MV-4-11 (cell line): ENCODE data around the gene CCNYL1.

Experiments used
- DNase-seq: peaks from one replicate; lab custom pipeline; 2025; lab: John Stamatoyannopoulos, UW

CCNYL1 gene

DNA sequence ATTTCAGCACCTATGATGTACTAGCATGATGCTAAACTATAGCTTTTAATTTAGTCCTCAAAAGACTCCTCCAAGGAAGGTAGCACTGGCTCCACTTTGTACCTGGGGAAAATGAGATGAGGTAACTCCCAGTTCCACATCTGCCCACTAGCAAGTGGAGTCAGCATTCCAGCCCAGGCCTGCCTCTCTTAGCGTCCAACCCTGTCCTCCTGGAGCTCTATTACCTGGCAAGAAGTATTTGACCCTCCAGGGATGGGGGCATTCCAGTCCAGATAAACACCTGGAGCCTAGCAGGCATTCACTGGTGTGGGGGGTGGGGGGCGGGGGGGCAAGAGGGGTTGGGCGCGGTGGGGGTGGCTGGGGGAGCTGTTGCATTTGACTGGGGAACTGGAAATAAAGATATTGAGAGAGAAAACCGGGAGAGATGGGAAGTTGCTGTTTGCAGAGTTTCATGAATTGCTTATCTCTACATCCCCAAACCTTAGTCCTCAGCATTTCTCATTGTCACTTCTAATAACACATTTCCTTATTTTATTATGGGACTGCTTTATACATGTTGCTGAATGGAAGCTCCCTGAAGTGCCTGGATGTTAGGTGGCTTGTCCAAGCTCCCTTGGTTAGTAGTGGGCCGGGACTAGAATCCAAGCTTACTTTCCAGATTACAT, 80.3 kb downstream of the CCNYL1 start:
- no peak for DNase-seq

DNA sequence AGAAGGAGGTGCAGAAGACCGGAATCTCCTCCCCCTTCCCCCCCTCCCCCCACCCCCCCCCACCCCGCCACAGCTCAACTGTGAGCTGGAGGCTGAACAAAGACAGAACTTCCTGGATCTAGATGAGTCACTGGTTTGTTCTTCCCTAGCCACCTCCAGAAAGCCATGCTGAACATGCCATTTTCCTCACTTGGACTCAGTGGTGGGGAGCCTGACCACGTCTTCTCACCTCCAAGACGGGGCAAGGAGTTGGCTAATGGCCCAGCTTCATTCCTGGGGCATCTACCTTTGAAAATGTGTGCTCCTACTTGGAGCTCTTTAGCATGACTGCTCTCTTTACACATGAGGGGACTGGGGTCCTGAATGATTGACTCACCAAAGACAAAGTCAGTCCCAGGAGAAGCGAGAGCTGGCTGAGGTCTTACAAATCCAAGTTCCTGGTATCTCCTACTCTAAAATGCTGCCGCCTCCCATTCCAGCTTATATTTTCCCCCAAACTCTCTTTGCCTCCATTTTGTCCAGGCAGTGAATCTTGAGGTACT, 80.9 kb downstream of the CCNYL1 start:
- DNase-seq, result peak; percentile 76

DNA sequence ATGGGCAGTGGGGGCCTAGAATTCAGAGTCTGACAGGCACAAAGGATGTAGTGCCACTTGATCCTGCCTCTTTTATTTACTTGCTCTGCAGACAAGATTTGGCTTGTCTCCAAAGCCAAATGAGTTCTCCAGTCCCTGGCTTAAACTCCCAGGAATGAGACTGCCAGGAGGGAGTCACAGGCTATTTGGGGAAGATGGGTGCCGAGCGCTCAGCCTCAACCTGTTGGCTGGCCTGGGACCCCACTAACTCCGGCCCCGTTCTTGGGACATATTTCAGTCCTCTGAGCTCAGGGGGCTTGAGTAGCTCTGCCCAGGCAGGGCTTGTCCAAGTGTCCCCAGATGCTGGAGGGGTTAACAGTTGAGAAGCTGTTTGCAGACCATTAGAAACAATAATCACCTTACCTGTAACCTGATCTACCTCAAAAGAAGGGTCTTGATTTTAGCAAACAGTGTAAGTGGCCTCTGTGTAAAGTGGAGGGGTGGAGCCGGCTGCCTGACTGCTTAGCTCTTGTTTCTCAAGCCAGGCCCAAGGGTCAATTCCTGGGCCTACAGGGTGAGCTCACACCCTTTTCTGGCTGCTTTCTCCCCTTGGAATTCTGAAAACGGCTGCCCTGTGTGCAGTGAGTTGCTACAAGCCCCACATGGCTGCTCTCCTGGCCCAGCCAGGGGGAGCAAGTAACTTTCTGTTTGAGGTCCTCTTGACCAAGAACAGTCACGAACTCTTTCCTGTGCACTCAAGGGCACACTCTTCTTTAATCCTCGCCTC, 85.3 kb downstream of the CCNYL1 start:
- no peak for DNase-seq

DNA sequence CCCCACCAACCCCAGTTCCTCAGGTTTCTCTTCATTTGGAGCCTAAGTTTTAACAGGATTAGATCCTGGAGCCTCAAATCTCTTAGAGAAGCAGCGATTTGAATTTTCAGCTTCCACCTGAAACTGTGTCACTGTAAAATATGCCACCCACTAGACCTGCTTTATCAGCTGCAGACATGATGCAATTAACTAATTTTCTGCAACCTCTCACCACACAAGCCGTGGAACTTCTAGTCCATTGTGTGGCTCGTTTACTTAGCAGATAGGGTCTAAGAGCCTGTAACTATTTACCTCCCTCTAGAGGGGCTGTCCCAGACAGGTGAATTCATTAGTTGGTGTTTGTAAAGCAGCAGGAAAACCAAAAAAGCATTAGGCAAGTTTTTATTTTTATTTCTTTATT, 89.8 kb downstream of the CCNYL1 start:
- no peak for DNase-seq

DNA sequence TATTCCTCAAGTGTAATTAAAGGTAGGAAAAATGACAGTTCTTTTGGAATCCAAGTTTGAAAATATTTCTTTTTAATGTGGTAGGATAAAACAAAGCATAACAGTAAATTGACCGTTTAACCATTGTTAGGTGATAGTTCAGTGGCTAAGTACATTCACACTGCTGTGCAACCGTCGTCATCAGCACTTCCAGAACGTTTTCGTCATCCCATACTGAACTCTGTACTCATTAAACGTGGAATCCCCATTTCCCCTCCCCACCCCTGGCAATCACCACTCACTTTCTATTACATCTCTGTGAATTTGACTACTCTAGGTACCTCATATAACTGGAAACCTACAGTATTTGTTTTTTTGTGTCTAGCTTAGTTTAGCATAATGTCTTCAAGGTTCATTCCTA, 91.2 kb downstream of the CCNYL1 start:
- no peak for DNase-seq
